Right lobe of liver (tissue), 4 donors: ENCODE data around the gene NCKAP5.

Experiments used
- POLR2A ChIP-seq: fragments of 450-650 bp; IDR thresholded peaks from one replicate; pipeline ENCODE4 v1.6.1; 2017; ENCODE audit warnings: antibody characterized with exemption, mild to moderate bottlenecking
- TF ChIP-seq, protein P1 (sequence below), 4 donors: fragments of 200-600 bp in 3 of 4; fragments of 450-650 bp in 1 of 4; IDR thresholded peaks; one replicate each; pipeline versions ENCODE4 v1.5.1 to v1.8.0; 2016 to 2022; ENCODE audit warnings: antibody characterized with exemption in 4 of 4, mild to moderate bottlenecking in 2 of 4
- donor health status: DM: no; HTN: no; CAD: no.
- donor health status: DM: no; HTN: no; CAD: no.
- donor health status: DM: no; HTN: yes; CAD: no.

DNA sequence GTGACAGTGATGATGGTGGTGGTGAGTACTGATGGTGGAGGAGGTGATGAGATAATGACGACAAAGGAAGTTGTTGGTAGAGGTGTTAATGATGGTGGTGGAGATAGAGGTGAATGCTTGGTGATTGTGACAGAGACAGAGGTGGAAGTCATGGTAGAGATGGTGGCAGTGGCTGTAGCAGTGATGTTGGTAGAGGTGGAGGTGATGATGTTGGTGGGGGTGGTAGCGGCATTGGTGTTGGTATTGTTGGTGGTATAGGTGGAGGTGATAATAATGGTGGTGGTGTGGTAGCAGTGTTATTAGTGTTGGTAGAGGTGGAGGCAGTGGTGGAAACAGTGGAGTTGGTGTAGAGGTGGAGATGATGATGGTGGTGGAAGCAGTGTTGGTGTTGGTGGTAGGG, 934.6 kb downstream of the NCKAP5 start:
- TF ChIP-seq, protein P1, sequence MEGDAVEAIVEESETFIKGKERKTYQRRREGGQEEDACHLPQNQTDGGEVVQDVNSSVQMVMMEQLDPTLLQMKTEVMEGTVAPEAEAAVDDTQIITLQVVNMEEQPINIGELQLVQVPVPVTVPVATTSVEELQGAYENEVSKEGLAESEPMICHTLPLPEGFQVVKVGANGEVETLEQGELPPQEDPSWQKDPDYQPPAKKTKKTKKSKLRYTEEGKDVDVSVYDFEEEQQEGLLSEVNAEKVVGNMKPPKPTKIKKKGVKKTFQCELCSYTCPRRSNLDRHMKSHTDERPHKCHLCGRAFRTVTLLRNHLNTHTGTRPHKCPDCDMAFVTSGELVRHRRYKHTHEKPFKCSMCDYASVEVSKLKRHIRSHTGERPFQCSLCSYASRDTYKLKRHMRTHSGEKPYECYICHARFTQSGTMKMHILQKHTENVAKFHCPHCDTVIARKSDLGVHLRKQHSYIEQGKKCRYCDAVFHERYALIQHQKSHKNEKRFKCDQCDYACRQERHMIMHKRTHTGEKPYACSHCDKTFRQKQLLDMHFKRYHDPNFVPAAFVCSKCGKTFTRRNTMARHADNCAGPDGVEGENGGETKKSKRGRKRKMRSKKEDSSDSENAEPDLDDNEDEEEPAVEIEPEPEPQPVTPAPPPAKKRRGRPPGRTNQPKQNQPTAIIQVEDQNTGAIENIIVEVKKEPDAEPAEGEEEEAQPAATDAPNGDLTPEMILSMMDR (IDR thresholded peaks at IDR 0.05): no peak
- TF ChIP-seq POLR2A: no peak
